GM04504 (cell line): ENCODE data around the gene IGSF23.
"Not testable (repeated sequence)": the region's sequence is repeated elsewhere in the genome, so short reads cannot be mapped to it uniquely, and the experiment has no call there.

Experiments used
- DNase-seq: peaks from one replicate; pipeline ENCODE4 v3.0.0-alpha.2; 2012; ENCODE audit warnings: low read depth

IGSF23 gene

GRCh38 chr19:44666852-44667556, 53.6 kb downstream of the IGSF23 start:
- no peak for DNase-seq

- no peak for DNase-seq
Observed at GRCh38 chr19:44668985-44669764, 55.8 kb downstream of the IGSF23 start.

GRCh38 chr19:44670027-44670426, 56.7 kb downstream of the IGSF23 start:
- DNase-seq, result not testable (repeated sequence)

- no peak for DNase-seq
Observed at GRCh38 chr19:44671400-44671799, 58.0 kb downstream of the IGSF23 start, which contains the start of gene CEACAM19. Gene CEACAM19, plus strand, starts transcription at chr19:44671482. Its CDS starts 450 bp downstream, at chr19:44671932.

GRCh38 chr19:44672226-44672625, 58.9 kb downstream of the IGSF23 start:
- no peak for DNase-seq

GRCh38 chr19:44673510-44673909, 60.1 kb downstream of the IGSF23 start:
- DNase-seq, result no peak

- no peak for DNase-seq
Observed at GRCh38 chr19:44675521-44675920, 62.2 kb downstream of the IGSF23 start.

- no peak for DNase-seq
Observed at GRCh38 chr19:44677019-44677811, 63.9 kb downstream of the IGSF23 start.

- DNase-seq, result no peak
Observed at GRCh38 chr19:44680536-44680935, 67.2 kb downstream of the IGSF23 start.

GRCh38 chr19:44681992-44682790, 68.8 kb downstream of the IGSF23 start:
- DNase-seq, result no peak

- no peak for DNase-seq
Observed at GRCh38 chr19:44682807-44683206, 69.4 kb downstream of the IGSF23 start.

- DNase-seq, result no peak
Observed at GRCh38 chr19:44683434-44684210, 70.3 kb downstream of the IGSF23 start.

- not testable (repeated sequence) for DNase-seq
Observed at GRCh38 chr19:44684396-44684795, 71.0 kb downstream of the IGSF23 start.

GRCh38 chr19:44684892-44685863, 71.8 kb downstream of the IGSF23 start:
- DNase-seq, result peak; percentile 81

- no peak for DNase-seq
Observed at GRCh38 chr19:44685877-44686276, 72.5 kb downstream of the IGSF23 start.
